Fibroblast of villous mesenchyme (primary cell): ENCODE data around the gene TMEM44. TPM values are rescaled to one million over a fixed set of nuclear protein-coding genes. Genes with fewer than 3 reads are reported as not detected.

Experiments used
- DNase-seq: peaks from one replicate; pipeline ENCODE4 v3.0.0-alpha.2; 2010; ENCODE audit warnings: low read depth
- H3K4me3 ChIP-seq: 2 replicates; pipeline ENCODE4 v1.5.1; 2011; ENCODE audit warnings: low read depth, mild to moderate bottlenecking, low read length
- small RNA-seq: library from RNA; depleted of rRNA; stranded (forward); fragments of <200 nt; gene quantifications from one replicate; pipeline ENCODE3, GENCODE V24; 2012
- total RNA-seq: library from RNA; depleted of rRNA; stranded (reverse); fragments of >200 nt; gene quantifications from 2 replicates; pipeline ENCODE4 v1.2.3, GENCODE V29; 2012
- TF ChIP-seq, protein P1 (sequence below): IDR thresholded peaks from 2 replicates; pipeline ENCODE4 v1.5.1; 2012; ENCODE audit warnings: low read depth, mild to moderate bottlenecking, low read length; ENCODE audit not compliant: insufficient read depth

TMEM44 gene
- total RNA-seq, 1 donor = 11.7 TPM

DNA sequence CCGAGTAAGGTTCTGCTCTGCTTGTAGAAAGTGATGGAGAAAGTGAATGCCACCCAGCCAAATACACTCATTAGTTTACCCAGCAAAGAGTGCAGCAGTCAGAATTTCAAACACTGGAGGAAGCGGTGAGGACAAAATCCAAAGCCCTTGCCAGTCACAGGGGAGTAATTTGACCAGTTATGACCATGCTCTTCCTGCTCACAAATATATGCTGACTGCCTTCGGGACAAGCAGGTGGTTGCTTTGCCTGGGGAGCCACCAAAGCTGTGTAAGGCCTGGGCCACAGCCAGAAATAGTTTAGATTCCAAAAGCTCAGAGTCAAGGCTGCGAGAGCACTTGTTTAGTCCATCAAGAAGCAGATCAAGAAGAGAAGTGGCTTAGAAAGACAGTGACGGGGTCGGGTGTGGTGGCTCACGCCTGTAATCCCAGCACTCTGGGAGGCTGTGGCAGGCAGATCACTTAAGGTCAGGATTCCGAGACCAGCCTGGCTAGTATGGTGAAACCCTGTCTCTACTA lies 95.4 kb downstream of the TMEM44 start:
- TF ChIP-seq, protein P1, sequence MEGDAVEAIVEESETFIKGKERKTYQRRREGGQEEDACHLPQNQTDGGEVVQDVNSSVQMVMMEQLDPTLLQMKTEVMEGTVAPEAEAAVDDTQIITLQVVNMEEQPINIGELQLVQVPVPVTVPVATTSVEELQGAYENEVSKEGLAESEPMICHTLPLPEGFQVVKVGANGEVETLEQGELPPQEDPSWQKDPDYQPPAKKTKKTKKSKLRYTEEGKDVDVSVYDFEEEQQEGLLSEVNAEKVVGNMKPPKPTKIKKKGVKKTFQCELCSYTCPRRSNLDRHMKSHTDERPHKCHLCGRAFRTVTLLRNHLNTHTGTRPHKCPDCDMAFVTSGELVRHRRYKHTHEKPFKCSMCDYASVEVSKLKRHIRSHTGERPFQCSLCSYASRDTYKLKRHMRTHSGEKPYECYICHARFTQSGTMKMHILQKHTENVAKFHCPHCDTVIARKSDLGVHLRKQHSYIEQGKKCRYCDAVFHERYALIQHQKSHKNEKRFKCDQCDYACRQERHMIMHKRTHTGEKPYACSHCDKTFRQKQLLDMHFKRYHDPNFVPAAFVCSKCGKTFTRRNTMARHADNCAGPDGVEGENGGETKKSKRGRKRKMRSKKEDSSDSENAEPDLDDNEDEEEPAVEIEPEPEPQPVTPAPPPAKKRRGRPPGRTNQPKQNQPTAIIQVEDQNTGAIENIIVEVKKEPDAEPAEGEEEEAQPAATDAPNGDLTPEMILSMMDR = no peak
- no peak overlapping the region for H3K4me3 ChIP-seq
- DNase-seq = peak; percentile 62

Small RNAs within 50 kb of the gene (small RNA-seq; reads per million reads assigned to genes)
- not detected for gene AC046143.2

Other genes starting within 250 kb of the TMEM44 start
- 0.32 TPM in 1 of 2 replicates, not detected in the other for gene GP5, start 234.2 kb downstream of the TMEM44 start, total RNA-seq
- 190 and 228 TPM in 2 replicates for gene ATP13A3, start 146.4 kb downstream of the TMEM44 start, total RNA-seq
- 56.6 and 65.1 TPM in 2 replicates for gene LSG1, start 38.8 kb upstream of the TMEM44 start, total RNA-seq
- 22.0 and 37.0 TPM in 2 replicates for gene FAM43A, start 52.5 kb upstream of the TMEM44 start, total RNA-seq